GM18867 (cell line): Measurements from ENCODE around the gene OR1M1.

ENCODE experiments used
- ATAC-seq: cut with Tn5 transposase; IDR thresholded peaks from one replicate; pipeline ENCODE4 v1.9.1; 2021; ENCODE audit warnings: mild to moderate bottlenecking, moderate library complexity; ENCODE audit not compliant: unreplicated experiment

OR1M1 gene

GRCh38 chr19:9075064-9075949 lies 11.6 kb upstream of the OR1M1 start:
- no peak for ATAC-seq

- no peak for ATAC-seq
Measured at GRCh38 chr19:9076901-9077300, 10.0 kb upstream of the OR1M1 start.

- ATAC-seq, result no peak
Measured at GRCh38 chr19:9078651-9079050, 8.2 kb upstream of the OR1M1 start.

- no peak for ATAC-seq
Measured at GRCh38 chr19:9107375-9107774, 20.5 kb downstream of the OR1M1 start, which contains the start of gene OR7G2. TSS of gene OR7G2 (minus strand) at chr19:9107475. CDS start at chr19:9103243, 4,232 bp downstream.

- ATAC-seq, result no peak
Measured at GRCh38 chr19:9109959-9110358, 23.1 kb downstream of the OR1M1 start.

- no peak for ATAC-seq
Measured at GRCh38 chr19:9115307-9115813, 28.5 kb downstream of the OR1M1 start, which contains the start of gene OR7G1. TSS of gene OR7G1 (minus strand) at chr19:9115763. CDS start at chr19:9115763, 0 bp downstream.

- no peak for ATAC-seq
Measured at GRCh38 chr19:9116547-9116946, 29.7 kb downstream of the OR1M1 start.

GRCh38 chr19:9126900-9127405 lies 40.1 kb downstream of the OR1M1 start, which contains the start of gene OR7G3:
TSS of gene OR7G3 (minus strand) at chr19:9126950. CDS start at chr19:9126950, 0 bp downstream.
- no peak for ATAC-seq

- no peak for ATAC-seq
Measured at GRCh38 chr19:9128171-9128570, 41.3 kb downstream of the OR1M1 start.

GRCh38 chr19:9130965-9131364 lies 44.1 kb downstream of the OR1M1 start:
- no peak for ATAC-seq

GRCh38 chr19:9132422-9132821 lies 45.6 kb downstream of the OR1M1 start:
- no peak for ATAC-seq

GRCh38 chr19:9139609-9140158 lies 52.8 kb downstream of the OR1M1 start:
- ATAC-seq, result peak; percentile 10

GRCh38 chr19:9140159-9140874 lies 53.5 kb downstream of the OR1M1 start, which contains the start of gene ZNF317:
TSS of gene ZNF317 (plus strand) at chr19:9140397. CDS start at chr19:9156017, 15,620 bp downstream.
- ATAC-seq, result peak; percentile 97

- ATAC-seq, result no peak
Measured at GRCh38 chr19:9144920-9145319, 58.1 kb downstream of the OR1M1 start.
